Measurements from ENCODE around the gene UBB.

- TF ChIP-seq CTCF (conservative IDR thresholded peaks at IDR 0.05) = no peak
- no peak for TF ChIP-seq EZH2 (IDR thresholded peaks at IDR 0.05; ENCODE audit: low read depth)
These were observed 17.7 kb downstream of the UBB start for GRCh38 chr17:16398270-16399267.
